ENCODE results near the gene TAF6L. TPM values are rescaled to one million over a fixed set of nuclear protein-coding genes. Genes with fewer than 3 reads are reported as not detected.
A peak's percentile ranks its signal among the peaks of the same experiment; 100 is the strongest.

Gene TAF6L
- total and polyA plus RNA-seq, 9 of the 15 experiments (the other 6 are each of a cell fraction or from before 2014, with no cell fraction given) = 0.04 to 45.5 (median 20.8) TPM

DNA sequence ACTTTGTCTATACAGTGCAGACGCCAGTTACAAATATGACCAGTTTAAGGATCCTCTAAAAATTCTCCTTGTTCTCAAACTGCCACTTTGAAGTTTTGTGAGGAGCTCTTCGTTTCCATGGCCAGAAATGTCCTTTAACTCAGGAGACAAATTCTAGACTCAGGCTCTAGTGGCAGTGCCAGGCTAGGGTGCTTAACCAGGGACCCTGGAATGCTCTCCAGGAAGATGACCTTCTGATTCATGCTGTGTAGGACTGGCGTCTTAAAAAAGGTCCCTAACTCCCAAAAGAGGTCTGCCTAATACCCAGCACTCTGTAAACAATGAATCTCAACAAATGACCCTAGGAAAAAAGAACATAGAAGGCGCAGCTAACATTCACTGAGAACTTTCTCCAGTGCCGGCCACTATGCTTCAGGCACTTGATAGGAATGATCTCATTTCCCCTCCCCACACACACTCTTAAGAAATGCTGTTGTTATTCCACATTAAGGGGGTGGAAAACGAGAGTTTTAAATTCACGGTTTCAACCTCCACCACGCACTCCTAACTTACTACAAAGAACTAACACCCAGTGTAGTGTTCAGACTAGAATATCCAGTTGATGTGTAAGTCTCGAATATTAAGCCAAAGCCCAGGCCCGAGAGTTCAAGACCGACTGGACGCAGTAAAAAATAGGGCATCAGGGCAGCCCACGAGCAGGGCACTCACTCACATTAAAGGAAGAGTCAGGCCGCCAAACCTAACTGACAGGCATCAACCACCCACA lies 33.3 kb downstream of the TAF6L start (continued):
- TF ChIP-seq GTF2E2 (tag; IDR thresholded peaks at IDR 0.05) (peak; percentile 57), RNF2 (IDR thresholded peaks at IDR 0.05) (no peak), EHMT2 (IDR thresholded peaks at IDR 0.05) (no peak), NFIC (IDR thresholded peaks at IDR 0.05) (no peak), NRF1 (conservative IDR thresholded peaks at IDR 0.05 in 1 of 2, IDR thresholded peaks at IDR 0.05 in 1 of 2) (no peak), BCOR (IDR thresholded peaks at IDR 0.05) (no peak), CBX2 (IDR thresholded peaks at IDR 0.05; ENCODE audit: insufficient read depth, low read length, poor library complexity, severe bottlenecking) (no peak), KLF1 (tag; IDR thresholded peaks at IDR 0.05) (no peak), HEY1 (CRISPR knock-in tag; IDR thresholded peaks at IDR 0.05; ENCODE audit: borderline replicate concordance) (no peak), ZEB2 (IDR thresholded peaks at IDR 0.05) (no peak), ZNF507 (tag; conservative IDR thresholded peaks at IDR 0.05) (no peak), ARHGAP35 (IDR thresholded peaks at IDR 0.05; ENCODE audit: partially characterized antibody) (no peak), PHTF2 (CRISPR knock-in tag; IDR thresholded peaks at IDR 0.05) (no peak), CHD4 (IDR thresholded peaks at IDR 0.05; ENCODE audit: insufficient read depth, insufficient replicate concordance, low read depth, low read length, poor library complexity, severe bottlenecking) (no peak)
- TF ChIP-seq, protein P1, sequence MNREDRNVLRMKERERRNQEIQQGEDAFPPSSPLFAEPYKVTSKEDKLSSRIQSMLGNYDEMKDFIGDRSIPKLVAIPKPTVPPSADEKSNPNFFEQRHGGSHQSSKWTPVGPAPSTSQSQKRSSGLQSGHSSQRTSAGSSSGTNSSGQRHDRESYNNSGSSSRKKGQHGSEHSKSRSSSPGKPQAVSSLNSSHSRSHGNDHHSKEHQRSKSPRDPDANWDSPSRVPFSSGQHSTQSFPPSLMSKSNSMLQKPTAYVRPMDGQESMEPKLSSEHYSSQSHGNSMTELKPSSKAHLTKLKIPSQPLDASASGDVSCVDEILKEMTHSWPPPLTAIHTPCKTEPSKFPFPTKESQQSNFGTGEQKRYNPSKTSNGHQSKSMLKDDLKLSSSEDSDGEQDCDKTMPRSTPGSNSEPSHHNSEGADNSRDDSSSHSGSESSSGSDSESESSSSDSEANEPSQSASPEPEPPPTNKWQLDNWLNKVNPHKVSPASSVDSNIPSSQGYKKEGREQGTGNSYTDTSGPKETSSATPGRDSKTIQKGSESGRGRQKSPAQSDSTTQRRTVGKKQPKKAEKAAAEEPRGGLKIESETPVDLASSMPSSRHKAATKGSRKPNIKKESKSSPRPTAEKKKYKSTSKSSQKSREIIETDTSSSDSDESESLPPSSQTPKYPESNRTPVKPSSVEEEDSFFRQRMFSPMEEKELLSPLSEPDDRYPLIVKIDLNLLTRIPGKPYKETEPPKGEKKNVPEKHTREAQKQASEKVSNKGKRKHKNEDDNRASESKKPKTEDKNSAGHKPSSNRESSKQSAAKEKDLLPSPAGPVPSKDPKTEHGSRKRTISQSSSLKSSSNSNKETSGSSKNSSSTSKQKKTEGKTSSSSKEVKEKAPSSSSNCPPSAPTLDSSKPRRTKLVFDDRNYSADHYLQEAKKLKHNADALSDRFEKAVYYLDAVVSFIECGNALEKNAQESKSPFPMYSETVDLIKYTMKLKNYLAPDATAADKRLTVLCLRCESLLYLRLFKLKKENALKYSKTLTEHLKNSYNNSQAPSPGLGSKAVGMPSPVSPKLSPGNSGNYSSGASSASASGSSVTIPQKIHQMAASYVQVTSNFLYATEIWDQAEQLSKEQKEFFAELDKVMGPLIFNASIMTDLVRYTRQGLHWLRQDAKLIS (CRISPR knock-in tag; IDR thresholded peaks at IDR 0.05) = no peak
- TF ChIP-seq, protein P2, sequence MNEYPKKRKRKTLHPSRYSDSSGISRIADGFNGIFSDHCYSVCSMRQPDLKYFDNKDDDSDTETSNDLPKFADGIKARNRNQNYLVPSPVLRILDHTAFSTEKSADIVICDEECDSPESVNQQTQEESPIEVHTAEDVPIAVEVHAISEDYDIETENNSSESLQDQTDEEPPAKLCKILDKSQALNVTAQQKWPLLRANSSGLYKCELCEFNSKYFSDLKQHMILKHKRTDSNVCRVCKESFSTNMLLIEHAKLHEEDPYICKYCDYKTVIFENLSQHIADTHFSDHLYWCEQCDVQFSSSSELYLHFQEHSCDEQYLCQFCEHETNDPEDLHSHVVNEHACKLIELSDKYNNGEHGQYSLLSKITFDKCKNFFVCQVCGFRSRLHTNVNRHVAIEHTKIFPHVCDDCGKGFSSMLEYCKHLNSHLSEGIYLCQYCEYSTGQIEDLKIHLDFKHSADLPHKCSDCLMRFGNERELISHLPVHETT (CRISPR knock-in tag; conservative IDR thresholded peaks at IDR 0.05 in 1 of 2, IDR thresholded peaks at IDR 0.05 in 1 of 2) = no peak
- TF ChIP-seq, protein P3, sequence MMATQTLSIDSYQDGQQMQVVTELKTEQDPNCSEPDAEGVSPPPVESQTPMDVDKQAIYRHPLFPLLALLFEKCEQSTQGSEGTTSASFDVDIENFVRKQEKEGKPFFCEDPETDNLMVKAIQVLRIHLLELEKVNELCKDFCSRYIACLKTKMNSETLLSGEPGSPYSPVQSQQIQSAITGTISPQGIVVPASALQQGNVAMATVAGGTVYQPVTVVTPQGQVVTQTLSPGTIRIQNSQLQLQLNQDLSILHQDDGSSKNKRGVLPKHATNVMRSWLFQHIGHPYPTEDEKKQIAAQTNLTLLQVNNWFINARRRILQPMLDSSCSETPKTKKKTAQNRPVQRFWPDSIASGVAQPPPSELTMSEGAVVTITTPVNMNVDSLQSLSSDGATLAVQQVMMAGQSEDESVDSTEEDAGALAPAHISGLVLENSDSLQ (IDR thresholded peaks at IDR 0.05) = 0 out of 2 replicates have a peak, but pooled peaks have one; percentile 28
- TF ChIP-seq, protein P4, sequence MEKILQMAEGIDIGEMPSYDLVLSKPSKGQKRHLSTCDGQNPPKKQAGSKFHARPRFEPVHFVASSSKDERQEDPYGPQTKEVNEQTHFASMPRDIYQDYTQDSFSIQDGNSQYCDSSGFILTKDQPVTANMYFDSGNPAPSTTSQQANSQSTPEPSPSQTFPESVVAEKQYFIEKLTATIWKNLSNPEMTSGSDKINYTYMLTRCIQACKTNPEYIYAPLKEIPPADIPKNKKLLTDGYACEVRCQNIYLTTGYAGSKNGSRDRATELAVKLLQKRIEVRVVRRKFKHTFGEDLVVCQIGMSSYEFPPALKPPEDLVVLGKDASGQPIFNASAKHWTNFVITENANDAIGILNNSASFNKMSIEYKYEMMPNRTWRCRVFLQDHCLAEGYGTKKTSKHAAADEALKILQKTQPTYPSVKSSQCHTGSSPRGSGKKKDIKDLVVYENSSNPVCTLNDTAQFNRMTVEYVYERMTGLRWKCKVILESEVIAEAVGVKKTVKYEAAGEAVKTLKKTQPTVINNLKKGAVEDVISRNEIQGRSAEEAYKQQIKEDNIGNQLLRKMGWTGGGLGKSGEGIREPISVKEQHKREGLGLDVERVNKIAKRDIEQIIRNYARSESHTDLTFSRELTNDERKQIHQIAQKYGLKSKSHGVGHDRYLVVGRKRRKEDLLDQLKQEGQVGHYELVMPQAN (IDR thresholded peaks at IDR 0.05; ENCODE audit: borderline replicate concordance) = peak; percentile 37; the same call in 1 of the 2 replicates
- TF ChIP-seq, protein P5, sequence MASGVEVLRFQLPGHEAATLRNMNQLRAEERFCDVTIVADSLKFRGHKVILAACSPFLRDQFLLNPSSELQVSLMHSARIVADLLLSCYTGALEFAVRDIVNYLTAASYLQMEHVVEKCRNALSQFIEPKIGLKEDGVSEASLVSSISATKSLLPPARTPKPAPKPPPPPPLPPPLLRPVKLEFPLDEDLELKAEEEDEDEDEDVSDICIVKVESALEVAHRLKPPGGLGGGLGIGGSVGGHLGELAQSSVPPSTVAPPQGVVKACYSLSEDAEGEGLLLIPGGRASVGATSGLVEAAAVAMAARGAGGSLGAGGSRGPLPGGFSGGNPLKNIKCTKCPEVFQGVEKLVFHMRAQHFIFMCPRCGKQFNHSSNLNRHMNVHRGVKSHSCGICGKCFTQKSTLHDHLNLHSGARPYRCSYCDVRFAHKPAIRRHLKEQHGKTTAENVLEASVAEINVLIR (CRISPR knock-in tag; IDR thresholded peaks at IDR 0.05) = no peak
